BLaER1 (cell line): ENCODE data around the gene ERVFRD-1.
A peak's percentile ranks its signal among the peaks of the same experiment; 100 is the strongest.
"Not testable (repeated sequence)": the region's sequence is repeated elsewhere in the genome, so short reads cannot be mapped to it uniquely, and the experiment has no call there.

Experiments
- H3K27ac ChIP-seq: shearing (Covaris generic); formaldehyde crosslinking; 2 replicates; pipeline ENCODE4 v1.8.1; 2022
- H3K27me3 ChIP-seq: shearing (Covaris generic); formaldehyde crosslinking; 2 replicates; pipeline ENCODE4 v1.8.1; 2022
- H3K36me3 ChIP-seq: shearing (Covaris generic); formaldehyde crosslinking; 2 replicates; pipeline ENCODE4 v1.8.1; 2022
- H3K4me1 ChIP-seq: shearing (Covaris generic); formaldehyde crosslinking; 2 replicates; pipeline ENCODE4 v1.8.1; 2022
- H3K4me2 ChIP-seq: shearing (Covaris generic); formaldehyde crosslinking; 2 replicates; pipeline ENCODE4 v1.8.1; 2022
- H3K4me3 ChIP-seq: shearing (Covaris generic); formaldehyde crosslinking; 2 replicates; pipeline ENCODE4 v1.8.1; 2022
- H3K9ac ChIP-seq: shearing (Covaris generic); formaldehyde crosslinking; 2 replicates; pipeline ENCODE4 v1.8.1; 2022
- H3K9me3 ChIP-seq: shearing (Covaris generic); formaldehyde crosslinking; 2 replicates; pipeline ENCODE4 v1.8.1; 2022
- H4K20me1 ChIP-seq: shearing (Covaris generic); formaldehyde crosslinking; 2 replicates; pipeline ENCODE4 v1.8.1; 2022
- Cebpa-rat ChIP-seq: shearing (Covaris generic); IDR thresholded peaks from 2 replicates; pipeline ENCODE4 v1.8.1; 2022

Gene ERVFRD-1

GRCh38 chr6:11093626-11094410 lies 17.7 kb downstream of the ERVFRD-1 start, which contains the start of gene SMIM13:
Gene SMIM13, plus strand, starts transcription at chr6:11093834. Its CDS starts 480 bp downstream, at chr6:11094314.
- Histone ChIP-seq H3K27ac (peak within 1 kb of the TSS; percentile 97), H3K4me3 (peak within 1 kb of the TSS; percentile 88)

GRCh38 chr6:11093376-11093625 lies 18.2 kb downstream of the ERVFRD-1 start:
- Histone ChIP-seq H3K4me2 (peak overlapping the region; percentile 88), H3K27ac (peak overlapping the region; percentile 97), H3K27me3 (no peaks in the 10 kb centered on the region), H3K4me1 (peaks cover 34% of the 10 kb centered on the region), H3K4me3 (peak overlapping the region; percentile 88), H3K9me3 (no peaks in the 10 kb centered on the region), H3K36me3 (peaks cover 18% of the 10 kb centered on the region), H4K20me1 (peaks cover 10% of the 10 kb centered on the region), H3K9ac (peak overlapping the region; percentile 94)
- no peak for TF ChIP-seq Cebpa-rat

More at GRCh38 chr6:11093626-11094410, 17.7 kb downstream of the ERVFRD-1 start, which contains the start of gene SMIM13:
- peaks cover 34% of the 10 kb centered on the region for H3K4me1 ChIP-seq
- peak within 1 kb of the TSS; percentile 94 for H3K9ac ChIP-seq
- no peaks in the 10 kb centered on the region for H3K27me3 ChIP-seq
- TF ChIP-seq Cebpa-rat = no peak
- peaks cover 21% of the 10 kb centered on the region for H3K36me3 ChIP-seq
- H3K9me3 ChIP-seq = no peaks in the 10 kb centered on the region
- peak within 1 kb of the TSS; percentile 88 for H3K4me2 ChIP-seq
- H4K20me1 ChIP-seq = peaks cover 10% of the 10 kb centered on the region

DNA sequence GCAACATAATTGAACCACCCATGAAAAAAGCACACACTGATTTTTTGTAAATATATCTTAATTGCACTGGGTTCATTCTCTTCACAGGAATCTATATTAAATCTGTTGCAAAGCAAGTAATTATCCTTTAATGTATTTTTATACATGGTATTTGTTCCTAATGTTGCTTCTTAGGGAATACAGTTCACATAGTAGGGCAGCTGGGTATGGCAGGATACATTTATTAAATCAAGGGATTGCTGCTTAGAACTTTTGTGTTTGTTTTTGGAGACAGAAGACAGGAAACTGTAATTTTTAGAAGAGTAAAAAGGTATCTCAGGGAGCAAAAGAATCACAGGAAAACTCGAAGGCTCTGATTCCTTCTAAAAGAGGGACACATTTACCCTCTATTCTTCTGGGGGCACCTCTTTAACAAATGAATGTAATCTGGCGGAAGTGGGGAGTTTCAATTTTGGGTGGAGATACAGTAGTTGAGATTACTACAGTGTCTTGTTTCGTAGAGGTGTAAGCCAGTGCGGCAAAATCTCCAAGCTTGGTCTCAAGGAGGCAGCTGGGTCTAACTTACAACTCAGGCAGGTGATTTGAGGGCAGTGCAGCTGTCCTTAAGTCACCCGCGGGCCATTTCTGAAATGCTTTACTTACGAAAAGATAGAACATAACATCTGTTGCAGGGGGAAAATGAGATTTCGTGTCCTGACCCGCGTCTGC lies 18.7 kb downstream of the ERVFRD-1 start:
- H3K27ac ChIP-seq = peak overlapping the region; percentile 97
- TF ChIP-seq Cebpa-rat = no peak
- peak overlapping the region; percentile 88 for H3K4me2 ChIP-seq
- no peaks in the 10 kb centered on the region for H3K9me3 ChIP-seq
- H3K36me3 ChIP-seq = peaks cover 13% of the 10 kb centered on the region
- H3K4me1 ChIP-seq = peaks cover 34% of the 10 kb centered on the region
- peak overlapping the region; percentile 94 for H3K9ac ChIP-seq
- H4K20me1 ChIP-seq = peaks cover 10% of the 10 kb centered on the region
- H3K4me3 ChIP-seq = peak overlapping the region; percentile 88
- no peaks in the 10 kb centered on the region for H3K27me3 ChIP-seq

DNA sequence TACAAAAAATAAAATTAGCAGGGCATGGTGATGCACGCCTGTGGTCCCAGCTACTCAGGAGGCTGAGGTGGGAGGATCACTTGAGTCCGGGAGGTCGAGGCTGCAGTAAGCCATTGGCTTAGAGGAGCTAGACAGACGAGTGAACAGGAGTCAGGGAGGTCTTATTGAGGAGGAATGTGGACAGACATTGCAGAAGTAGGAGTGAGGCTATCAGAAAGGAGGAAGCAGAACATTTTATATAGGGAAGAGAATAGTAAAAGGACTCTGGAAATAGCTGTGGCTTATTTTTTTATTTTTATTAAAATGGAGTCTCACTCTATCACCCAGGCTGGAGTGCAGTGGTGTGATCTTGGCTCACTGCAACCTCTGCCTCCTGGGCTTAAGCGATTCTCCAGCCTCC lies 20.4 kb downstream of the ERVFRD-1 start:
- not testable (repeated sequence) for H3K27ac ChIP-seq, H3K36me3 ChIP-seq, H3K27me3 ChIP-seq, H3K4me3 ChIP-seq, H3K9ac ChIP-seq, H4K20me1 ChIP-seq, H3K4me2 ChIP-seq, H3K9me3 ChIP-seq
- peaks cover 31% of the 10 kb centered on the region for H3K4me1 ChIP-seq

GRCh38 chr6:11089695-11090094 lies 21.8 kb downstream of the ERVFRD-1 start:
- H3K36me3 ChIP-seq = no peaks in the 10 kb centered on the region
- no peak overlapping the region for H3K4me3 ChIP-seq
- H4K20me1 ChIP-seq = no peaks in the 10 kb centered on the region
- no peak overlapping the region for H3K9ac ChIP-seq
- peaks cover 17% of the 10 kb centered on the region for H3K4me1 ChIP-seq
- no peak overlapping the region for H3K27ac ChIP-seq
- H3K27me3 ChIP-seq = no peaks in the 10 kb centered on the region
- H3K9me3 ChIP-seq = peaks cover 6% of the 10 kb centered on the region
- H3K4me2 ChIP-seq = no peak overlapping the region
- TF ChIP-seq Cebpa-rat = no peak

DNA sequence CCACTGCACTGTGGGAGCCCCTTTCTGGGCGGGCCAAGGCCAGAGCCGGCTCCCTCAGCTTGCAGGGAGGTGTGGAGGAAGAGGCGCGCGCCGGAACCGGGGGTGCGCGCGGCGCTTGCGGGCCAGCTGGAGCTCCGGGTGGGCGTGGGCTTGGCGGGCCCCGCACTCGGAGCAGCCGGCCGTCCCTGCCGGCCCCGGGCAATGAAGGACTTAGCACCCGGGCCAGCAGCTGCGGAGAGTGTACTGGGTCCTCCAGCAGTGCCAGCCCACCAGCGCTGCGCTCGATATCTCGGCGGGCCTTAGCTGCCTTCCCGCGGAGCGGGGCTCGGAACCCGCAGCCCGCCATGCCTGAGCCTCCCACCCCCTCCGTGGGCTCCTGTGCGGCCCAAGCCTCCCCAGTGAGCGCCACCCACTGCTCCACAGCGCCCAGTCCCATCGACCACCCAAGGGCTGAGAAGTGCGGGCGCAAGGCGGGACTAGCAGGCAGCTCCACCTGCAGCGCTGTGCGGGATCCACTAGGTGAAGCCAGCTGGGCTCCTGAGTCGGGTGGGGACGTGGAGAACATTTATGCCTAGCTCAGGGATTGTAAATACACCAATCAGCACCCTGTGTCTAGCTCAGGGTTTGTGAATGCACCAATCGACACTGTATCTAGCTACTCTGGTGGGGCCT lies 24.2 kb downstream of the ERVFRD-1 start:
- not testable (repeated sequence) for H3K27ac ChIP-seq, H3K9me3 ChIP-seq, H3K36me3 ChIP-seq, H3K4me2 ChIP-seq, H3K27me3 ChIP-seq, H4K20me1 ChIP-seq, H3K4me3 ChIP-seq, H3K9ac ChIP-seq, H3K4me1 ChIP-seq

DNA sequence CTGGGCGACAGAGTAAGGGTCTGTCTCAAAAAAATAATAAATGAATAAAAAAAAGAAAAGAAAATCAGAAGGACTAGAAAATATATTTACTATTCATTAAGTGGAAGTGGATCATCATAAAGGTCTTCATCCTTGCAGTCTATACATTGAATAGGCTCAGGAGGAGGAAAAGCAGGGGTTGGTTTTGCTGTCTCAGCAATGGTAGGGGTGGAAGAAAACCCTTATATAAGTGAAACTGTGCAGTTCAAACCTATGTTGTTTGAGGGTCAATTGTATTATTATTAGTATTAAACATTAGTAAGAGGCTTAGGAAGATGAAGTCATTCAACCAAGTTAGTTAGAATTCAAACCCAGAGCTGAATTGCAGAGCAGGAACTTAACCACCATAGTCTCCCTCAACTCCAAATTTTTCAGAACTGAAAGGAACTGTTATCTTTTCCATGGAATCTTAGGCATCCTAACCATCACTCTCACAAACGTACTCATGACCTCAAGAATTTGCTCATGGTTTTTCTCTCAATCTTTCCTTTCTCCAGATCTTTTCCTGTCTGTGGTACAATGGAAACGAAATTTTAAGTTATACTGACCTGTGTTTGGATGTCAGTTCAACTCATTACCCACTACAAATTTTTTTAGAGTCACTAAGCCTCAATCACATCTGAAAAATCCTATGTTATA lies 25.6 kb downstream of the ERVFRD-1 start:
- Histone ChIP-seq H3K9me3 (peaks cover 6% of the 10 kb centered on the region), H3K27me3 (no peaks in the 10 kb centered on the region), H3K36me3 (no peaks in the 10 kb centered on the region), H3K9ac (no peak overlapping the region), H3K27ac (no peak overlapping the region), H3K4me1 (no peaks in the 10 kb centered on the region), H3K4me2 (no peak overlapping the region), H3K4me3 (no peak overlapping the region), H4K20me1 (no peaks in the 10 kb centered on the region)
- no peak for TF ChIP-seq Cebpa-rat

DNA sequence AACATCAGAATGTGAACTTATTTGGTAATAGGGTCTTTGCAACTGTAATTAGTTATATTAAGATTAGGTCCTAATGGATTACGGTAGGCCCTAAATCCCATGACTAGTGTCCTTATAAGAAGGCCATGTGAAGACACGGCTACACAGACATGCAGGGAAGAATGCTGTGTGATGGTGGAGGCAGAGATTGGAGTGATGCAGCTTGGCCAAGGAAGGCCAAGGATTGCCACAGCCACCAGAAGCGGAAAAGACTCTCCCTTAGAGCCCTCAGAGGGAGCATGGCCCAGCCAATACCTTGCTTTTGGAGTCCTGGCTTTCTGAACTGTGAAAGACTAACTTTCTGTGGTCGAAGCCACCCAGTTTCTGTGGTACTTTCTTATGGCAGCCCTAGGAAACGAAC lies 27.6 kb downstream of the ERVFRD-1 start:
- no peaks in the 10 kb centered on the region for H4K20me1 ChIP-seq
- H3K4me1 ChIP-seq = no peaks in the 10 kb centered on the region
- H3K36me3 ChIP-seq = no peaks in the 10 kb centered on the region
- no peak for TF ChIP-seq Cebpa-rat
- no peak overlapping the region for H3K4me2 ChIP-seq
- no peaks in the 10 kb centered on the region for H3K27me3 ChIP-seq
- H3K9me3 ChIP-seq = peaks cover 6% of the 10 kb centered on the region
- H3K4me3 ChIP-seq = no peak overlapping the region
- H3K9ac ChIP-seq = no peak overlapping the region
- no peak overlapping the region for H3K27ac ChIP-seq

DNA sequence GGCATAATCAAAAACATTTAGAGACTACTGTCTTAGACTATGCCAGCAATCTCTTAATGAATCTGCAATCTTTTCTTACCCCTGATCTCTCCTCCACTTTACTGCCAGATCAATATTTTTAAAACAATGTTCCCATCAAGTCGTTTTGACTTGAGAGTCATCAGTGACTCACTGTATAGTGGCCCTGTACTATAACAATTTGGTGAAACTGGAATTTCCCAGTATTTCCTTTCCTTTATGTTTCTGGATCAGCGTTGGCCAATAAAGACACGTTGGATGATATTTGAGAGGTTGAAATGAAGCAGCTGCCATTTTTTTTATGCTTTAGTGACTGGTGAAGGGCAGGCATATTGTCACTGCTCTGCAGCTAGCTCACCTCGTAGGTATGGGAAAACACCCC lies 28.0 kb downstream of the ERVFRD-1 start:
- Histone ChIP-seq H3K9ac (no peak overlapping the region), H4K20me1 (no peaks in the 10 kb centered on the region), H3K36me3 (no peaks in the 10 kb centered on the region), H3K27ac (no peak overlapping the region), H3K4me2 (no peak overlapping the region), H3K9me3 (peaks cover 6% of the 10 kb centered on the region), H3K27me3 (no peaks in the 10 kb centered on the region), H3K4me3 (no peak overlapping the region), H3K4me1 (no peaks in the 10 kb centered on the region)
- TF ChIP-seq Cebpa-rat = no peak

DNA sequence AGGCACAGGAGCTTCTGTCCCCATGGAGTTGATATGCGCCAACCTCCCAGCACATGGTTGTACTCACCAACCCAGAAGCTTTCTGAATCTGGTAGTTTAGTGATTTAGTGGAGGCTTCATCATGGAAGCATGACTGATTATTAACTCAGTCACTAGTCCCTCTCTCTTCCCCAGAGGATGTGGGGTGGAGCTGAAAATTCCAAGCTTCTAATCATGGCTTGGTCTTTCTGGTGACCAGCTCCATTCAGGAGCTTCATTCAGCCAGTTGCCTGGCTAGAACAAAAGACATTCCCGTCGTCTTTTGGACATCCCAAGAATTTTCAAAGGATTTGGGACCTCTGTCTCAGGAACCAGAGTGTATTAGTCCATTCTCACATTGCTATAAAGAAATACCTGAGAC lies 31.2 kb downstream of the ERVFRD-1 start:
- H3K27ac ChIP-seq = no peak overlapping the region
- no peak overlapping the region for H3K4me3 ChIP-seq

More for the DNA sequence above, 31.2 kb downstream of the ERVFRD-1 start:
- H3K4me1 ChIP-seq = no peaks in the 10 kb centered on the region
- H3K36me3 ChIP-seq = no peaks in the 10 kb centered on the region
- H4K20me1 ChIP-seq = no peaks in the 10 kb centered on the region
- H3K9me3 ChIP-seq = no peaks in the 10 kb centered on the region
- H3K27me3 ChIP-seq = no peaks in the 10 kb centered on the region
- H3K9ac ChIP-seq = no peak overlapping the region
- no peak overlapping the region for H3K4me2 ChIP-seq
- TF ChIP-seq Cebpa-rat = no peak
